Vagina (tissue), 2 donors: ENCODE results near the gene SYCP2.

ENCODE experiments used
- POLR2A ChIP-seq, 2 donors: fragments of 450-650 bp; IDR thresholded peaks; one replicate each; pipeline ENCODE4 v1.6.1; 2017; ENCODE audit warnings: antibody characterized with exemption in 2 of 2, mild to moderate bottlenecking in 2 of 2, moderate library complexity in 2 of 2
- POLR2AphosphoS5 ChIP-seq, 2 donors: sonication (generic); formaldehyde crosslinking; IDR thresholded peaks; one replicate each; pipeline ENCODE4 v1.9.0; 2017; ENCODE audit warnings: antibody characterized with exemption in 2 of 2, mild to moderate bottlenecking in 2 of 2, low read depth in 1 of 2; ENCODE audit not compliant: insufficient read depth in 1 of 2
- TF ChIP-seq, protein P1 (sequence below), 3 experiments: fragments of 450-650 bp in 2 of 3; fragments of 200-600 bp in 1 of 3; sonication (generic) in 1 of 3; IDR thresholded peaks; one replicate each; pipeline ENCODE4 v1.5.1; 2017 to 2019; ENCODE audit warnings: antibody characterized with exemption in 3 of 3, mild to moderate bottlenecking in 2 of 3, moderate library complexity in 2 of 3

DNA sequence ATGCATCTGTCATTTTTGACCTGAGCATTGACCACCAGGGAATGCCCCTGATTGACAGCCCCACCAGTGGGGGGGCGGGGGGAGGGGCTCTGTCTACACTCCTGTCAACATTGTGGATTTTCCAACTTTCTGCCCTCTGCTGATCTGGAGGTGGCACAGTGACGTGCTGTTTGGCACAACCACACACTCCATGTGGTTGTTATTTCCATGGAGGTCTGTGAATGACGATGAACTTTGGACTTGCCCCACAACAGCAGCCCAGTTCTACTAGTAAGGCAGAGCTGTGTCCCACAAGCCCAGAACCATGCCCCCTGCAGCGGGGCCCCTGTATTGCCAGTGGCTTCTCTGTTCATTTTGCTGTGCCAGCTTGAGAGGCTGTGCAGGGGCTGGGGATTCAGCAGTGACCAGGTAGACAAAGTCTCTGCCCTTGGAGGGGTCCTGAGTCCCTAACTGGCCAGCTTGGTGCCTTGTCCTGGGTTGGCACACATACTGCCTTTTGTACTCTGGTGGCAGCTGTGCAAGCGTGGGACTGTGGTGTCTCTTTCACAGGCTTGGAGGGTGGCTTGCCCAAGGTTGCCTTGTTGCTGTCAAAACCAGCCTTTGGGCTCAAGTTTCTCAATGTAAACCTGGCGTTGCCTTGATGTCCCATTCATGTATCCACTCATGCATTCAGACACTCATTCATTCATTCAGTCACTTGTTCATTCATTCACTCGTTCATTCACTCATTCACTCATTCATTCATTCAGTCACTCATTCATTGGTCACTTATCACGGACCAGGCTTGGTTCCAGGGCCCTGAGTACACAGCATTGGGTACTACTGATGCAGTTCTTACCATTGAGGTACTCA is 108.5 kb downstream of the SYCP2 start:
- TF ChIP-seq, protein P1, sequence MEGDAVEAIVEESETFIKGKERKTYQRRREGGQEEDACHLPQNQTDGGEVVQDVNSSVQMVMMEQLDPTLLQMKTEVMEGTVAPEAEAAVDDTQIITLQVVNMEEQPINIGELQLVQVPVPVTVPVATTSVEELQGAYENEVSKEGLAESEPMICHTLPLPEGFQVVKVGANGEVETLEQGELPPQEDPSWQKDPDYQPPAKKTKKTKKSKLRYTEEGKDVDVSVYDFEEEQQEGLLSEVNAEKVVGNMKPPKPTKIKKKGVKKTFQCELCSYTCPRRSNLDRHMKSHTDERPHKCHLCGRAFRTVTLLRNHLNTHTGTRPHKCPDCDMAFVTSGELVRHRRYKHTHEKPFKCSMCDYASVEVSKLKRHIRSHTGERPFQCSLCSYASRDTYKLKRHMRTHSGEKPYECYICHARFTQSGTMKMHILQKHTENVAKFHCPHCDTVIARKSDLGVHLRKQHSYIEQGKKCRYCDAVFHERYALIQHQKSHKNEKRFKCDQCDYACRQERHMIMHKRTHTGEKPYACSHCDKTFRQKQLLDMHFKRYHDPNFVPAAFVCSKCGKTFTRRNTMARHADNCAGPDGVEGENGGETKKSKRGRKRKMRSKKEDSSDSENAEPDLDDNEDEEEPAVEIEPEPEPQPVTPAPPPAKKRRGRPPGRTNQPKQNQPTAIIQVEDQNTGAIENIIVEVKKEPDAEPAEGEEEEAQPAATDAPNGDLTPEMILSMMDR (IDR thresholded peaks at IDR 0.05), result no peak
- TF ChIP-seq POLR2A (IDR thresholded peaks at IDR 0.05) (no peak), POLR2AphosphoS5 (IDR thresholded peaks at IDR 0.05; ENCODE audit: insufficient read depth in 1 of 2, low read depth in 1 of 2) (no peak)
